Dendritic cell treated with granulocyte-macrophage colony-stimulating factor and Interleukin-4, amounts not matched to agents 40 ng/mL and 50 ng/mL, for 4 days (primary cell): ENCODE measurements around the gene GPR152.
A peak's percentile ranks its signal among the peaks of the same experiment; 100 is the strongest.
"Not testable (repeated sequence)": the region's sequence is repeated elsewhere in the genome, so short reads cannot be mapped to it uniquely, and the experiment has no call there.

Experiments used
- H3K27ac Mint-ChIP-seq: one replicate; pipeline ENCODE4 v1.8.0; 2022; ENCODE audit warnings: mild to moderate bottlenecking, mixed read lengths
- H3K27me3 Mint-ChIP-seq: one replicate; pipeline ENCODE4 v1.8.0; 2022; ENCODE audit warnings: mild to moderate bottlenecking, mixed read lengths
- H3K36me3 Mint-ChIP-seq: one replicate; pipeline ENCODE4 v1.8.0; 2022; ENCODE audit warnings: low read depth, mixed read lengths
- H3K4me1 Mint-ChIP-seq: one replicate; pipeline ENCODE4 v1.8.0; 2022; ENCODE audit warnings: low read depth, mixed read lengths
- H3K4me3 Mint-ChIP-seq: one replicate; pipeline ENCODE4 v1.8.0; 2022; ENCODE audit warnings: mild to moderate bottlenecking, moderate library complexity, mixed read lengths
- H3K9me3 Mint-ChIP-seq: one replicate; pipeline ENCODE4 v1.8.0; 2022; ENCODE audit warnings: mixed read lengths
- intact Hi-C: fragments of 100-400 bp; cut with micrococcal nuclease; formaldehyde crosslinking; loops from one replicate; pipeline ENCODE4 v1.15.0; 2022

Gene GPR152

DNA sequence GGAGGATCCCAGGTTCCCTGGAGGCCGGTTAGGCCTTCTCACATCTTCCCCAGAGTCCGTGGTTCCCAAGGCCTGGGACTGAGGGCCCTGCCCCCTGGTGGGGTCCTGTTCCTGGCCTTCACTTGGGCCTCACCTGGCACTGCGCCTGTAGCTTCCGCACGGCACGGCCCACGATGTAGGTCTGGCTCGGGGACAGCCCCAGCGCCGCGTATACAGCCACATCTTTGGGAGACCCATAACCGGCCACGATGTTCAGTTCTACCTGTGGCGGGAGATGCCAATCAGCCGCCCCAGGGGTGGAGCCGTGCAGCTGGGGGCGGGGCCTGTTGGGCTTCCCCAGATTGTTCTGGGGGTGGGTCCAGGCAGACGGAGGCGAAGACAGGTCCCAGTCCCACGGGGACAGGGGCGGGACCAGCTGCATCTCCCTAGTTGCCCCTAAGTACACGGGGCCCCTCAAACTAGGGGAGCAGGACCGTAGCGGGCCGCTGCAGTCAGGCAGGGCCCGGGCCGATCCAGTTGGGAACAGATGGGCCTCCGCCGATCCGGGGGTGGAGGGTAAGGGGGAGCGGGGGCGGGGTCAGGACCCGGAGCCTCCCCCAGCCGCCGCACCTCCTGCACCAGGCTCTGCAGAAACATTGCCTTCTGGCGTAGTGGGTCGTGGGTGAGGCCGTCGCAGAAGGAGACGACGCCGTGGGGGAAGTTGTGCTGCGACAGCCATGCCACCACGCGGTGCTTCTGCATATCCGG lies 40.4 kb upstream of the GPR152 start:
- H3K4me1 Mint-ChIP-seq: peaks cover 14% of the 10 kb centered on the region
- H3K9me3 Mint-ChIP-seq: no peaks in the 10 kb centered on the region
- intact Hi-C loops: no loop called here
- H3K36me3 Mint-ChIP-seq: peaks cover 100% of the 10 kb centered on the region
- no peak overlapping the region for H3K27ac Mint-ChIP-seq
- no peaks in the 10 kb centered on the region for H3K27me3 Mint-ChIP-seq
- no peak overlapping the region for H3K4me3 Mint-ChIP-seq

DNA sequence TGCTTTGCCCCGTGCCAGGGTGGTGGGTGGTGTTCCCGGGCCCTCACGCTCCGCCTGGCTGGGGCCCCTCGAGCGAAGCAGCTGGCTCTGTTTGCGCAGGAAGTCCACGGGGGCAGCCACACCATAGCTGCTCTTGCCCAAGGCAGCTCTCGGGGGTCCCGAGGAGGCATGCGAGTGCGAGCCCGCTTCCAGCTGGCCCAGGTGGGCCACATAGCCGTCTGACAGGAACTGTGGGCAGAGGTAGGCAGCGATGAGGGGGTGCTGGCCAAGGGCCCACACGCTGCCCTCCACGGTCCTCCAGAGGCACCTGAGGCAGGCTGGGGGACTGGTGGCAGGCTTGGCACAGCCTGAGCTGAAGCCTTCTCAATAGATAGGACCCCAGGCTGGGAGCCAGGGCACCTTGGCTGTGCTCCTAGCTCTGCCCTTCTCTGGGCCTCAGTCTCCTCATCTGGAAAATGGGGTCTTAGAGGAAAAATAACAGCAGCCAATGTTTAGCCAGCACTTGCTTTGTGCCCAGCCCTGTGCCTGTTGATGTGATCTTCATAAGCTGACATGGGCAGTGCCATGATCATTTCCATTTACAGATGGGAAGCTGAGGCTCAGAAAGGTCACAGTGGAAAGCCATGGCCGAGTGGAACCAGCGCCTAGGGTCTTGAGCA lies 39.7 kb upstream of the GPR152 start:
- Mint-ChIP-seq H3K27ac (no peak overlapping the region), H3K4me3 (no peak overlapping the region), H3K9me3 (no peaks in the 10 kb centered on the region), H3K4me1 (peaks cover 10% of the 10 kb centered on the region), H3K36me3 (peaks cover 100% of the 10 kb centered on the region), H3K27me3 (no peaks in the 10 kb centered on the region)
- intact Hi-C loops: no loop called here

DNA sequence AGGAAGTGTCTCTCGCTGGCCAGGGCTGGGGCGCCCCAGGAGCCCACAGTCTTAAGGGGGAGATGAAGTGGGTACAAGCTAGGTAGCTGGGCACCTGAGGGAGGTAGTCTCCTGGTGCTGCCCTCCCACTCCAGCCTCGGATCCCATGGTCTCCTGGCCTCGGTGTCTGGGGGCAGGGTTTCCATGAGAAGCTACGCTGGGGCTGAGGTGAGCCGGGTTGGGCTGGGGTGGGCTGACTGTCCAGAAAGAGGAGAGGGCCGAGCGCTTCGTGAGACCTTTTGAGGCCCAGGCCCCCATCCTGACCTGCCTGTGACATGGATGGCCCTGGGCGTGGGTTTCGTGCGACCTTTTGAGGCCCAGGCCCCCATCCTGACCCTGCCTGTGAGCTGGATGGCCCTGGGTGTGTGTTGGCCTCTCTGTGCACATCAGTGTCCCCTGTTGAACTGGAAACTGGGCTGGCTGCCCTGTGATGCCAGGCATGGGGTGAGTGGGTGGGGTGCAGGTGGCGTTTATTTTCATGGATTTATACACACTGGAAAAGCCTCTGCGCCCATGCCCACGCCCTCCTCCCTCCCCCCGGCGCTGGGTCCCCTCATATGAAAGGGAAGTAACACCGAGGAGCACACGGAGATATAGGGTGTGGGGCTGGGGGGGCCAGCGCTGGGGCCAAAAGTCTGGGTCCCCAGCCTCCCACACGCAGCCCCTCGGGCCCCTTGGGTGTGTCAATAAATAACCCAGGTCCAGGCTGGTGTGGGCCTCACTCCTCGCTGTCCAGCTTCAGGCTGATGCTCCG lies 38.9 kb upstream of the GPR152 start:
- Mint-ChIP-seq H3K27ac (no peak overlapping the region), H3K9me3 (no peaks in the 10 kb centered on the region), H3K4me3 (no peak overlapping the region), H3K4me1 (peaks cover 8% of the 10 kb centered on the region), H3K36me3 (peaks cover 100% of the 10 kb centered on the region), H3K27me3 (no peaks in the 10 kb centered on the region)
- intact Hi-C loops: no loop called here

DNA sequence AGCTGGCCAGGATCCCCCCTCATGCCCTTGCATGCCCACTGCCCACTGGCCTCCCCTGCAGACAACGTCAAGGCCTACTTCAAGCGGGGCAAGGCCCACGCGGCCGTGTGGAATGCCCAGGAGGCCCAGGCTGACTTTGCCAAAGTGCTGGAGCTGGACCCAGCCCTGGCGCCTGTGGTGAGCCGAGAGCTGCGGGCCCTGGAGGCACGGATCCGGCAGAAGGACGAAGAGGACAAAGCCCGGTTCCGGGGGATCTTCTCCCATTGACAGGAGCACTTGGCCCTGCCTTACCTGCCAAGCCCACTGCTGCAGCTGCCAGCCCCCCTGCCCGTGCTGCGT lies 38.2 kb upstream of the GPR152 start:
- intact Hi-C loops: no loop called here
- H3K27ac Mint-ChIP-seq: no peak overlapping the region
- no peaks in the 10 kb centered on the region for H3K9me3 Mint-ChIP-seq
- no peaks in the 10 kb centered on the region for H3K27me3 Mint-ChIP-seq
- peaks cover 16% of the 10 kb centered on the region for H3K4me1 Mint-ChIP-seq
- H3K36me3 Mint-ChIP-seq: peaks cover 100% of the 10 kb centered on the region
- no peak overlapping the region for H3K4me3 Mint-ChIP-seq

DNA sequence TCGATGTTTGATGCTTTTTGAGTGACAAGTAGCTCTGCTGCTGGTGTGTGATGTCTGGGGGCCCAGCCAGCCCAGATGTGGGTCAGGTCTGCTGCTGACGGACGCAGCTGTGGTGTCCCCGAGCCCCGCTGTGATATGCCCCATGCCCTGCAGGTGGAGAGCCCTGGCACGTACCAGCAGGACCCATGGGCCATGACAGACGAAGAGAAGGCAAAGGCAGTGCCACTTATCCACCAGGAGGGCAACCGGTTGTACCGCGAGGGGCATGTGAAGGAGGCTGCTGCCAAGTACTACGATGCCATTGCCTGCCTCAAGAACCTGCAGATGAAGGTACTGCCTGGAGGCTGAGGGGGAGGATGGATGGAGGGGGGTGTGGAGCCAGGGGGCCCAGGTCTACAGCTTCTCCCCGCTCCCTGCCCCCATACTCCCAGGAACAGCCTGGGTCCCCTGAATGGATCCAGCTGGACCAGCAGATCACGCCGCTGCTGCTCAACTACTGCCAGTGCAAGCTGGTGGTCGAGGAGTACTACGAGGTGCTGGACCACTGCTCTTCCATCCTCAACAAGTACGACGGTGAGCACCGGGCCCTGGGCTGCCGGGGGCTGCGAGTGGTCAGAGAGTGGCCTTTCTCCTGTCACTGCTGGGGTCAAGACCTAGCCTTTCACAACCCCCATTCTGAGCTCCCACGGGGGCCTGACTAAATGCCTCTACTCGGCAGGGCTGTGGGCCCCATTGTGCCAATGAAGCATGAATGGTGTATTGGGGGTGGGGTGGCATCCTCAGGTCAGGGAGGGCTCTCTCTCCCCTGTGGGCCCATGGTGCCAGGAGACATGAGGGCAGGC lies 37.6 kb upstream of the GPR152 start:
- Mint-ChIP-seq H3K9me3 (no peaks in the 10 kb centered on the region), H3K4me3 (no peak overlapping the region), H3K36me3 (peaks cover 95% of the 10 kb centered on the region), H3K4me1 (peaks cover 19% of the 10 kb centered on the region), H3K27ac (no peak overlapping the region), H3K27me3 (no peaks in the 10 kb centered on the region)
- intact Hi-C loops: no loop called here

DNA sequence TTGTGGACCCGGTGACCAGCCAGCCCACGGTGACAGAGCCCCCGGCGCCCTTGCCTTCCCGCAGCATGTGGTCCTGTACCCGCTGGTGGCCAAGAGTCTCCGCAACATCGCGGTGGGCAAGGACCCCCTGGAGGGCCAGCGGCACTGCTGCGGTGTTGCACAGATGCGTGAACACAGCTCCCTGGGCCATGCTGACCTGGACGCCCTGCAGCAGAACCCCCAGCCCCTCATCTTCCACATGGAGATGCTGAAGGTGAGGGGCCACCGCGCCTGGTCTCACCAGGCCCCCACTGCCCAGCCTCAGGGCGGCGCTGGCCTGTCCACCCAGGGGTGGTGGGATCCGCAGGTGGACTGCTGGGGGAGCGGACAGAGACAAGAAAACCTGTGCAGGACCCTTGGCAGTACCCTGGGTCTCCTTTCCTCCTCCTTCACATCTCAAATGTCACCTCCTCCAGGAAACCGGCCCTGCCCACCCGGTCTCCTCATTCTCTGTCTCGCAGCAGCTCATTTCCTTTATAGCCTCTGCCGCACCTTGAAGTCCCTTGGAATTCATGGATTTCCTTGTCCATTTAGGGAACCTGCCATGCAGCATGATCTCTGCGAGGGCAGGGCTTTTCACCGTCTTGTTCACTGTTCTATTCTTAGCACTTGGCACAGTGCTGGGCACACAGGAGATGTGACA lies 36.8 kb upstream of the GPR152 start:
- Mint-ChIP-seq H3K9me3 (no peaks in the 10 kb centered on the region), H3K27ac (peak overlapping the region; percentile 5), H3K4me1 (peaks cover 27% of the 10 kb centered on the region), H3K27me3 (no peaks in the 10 kb centered on the region), H3K4me3 (no peak overlapping the region), H3K36me3 (peaks cover 94% of the 10 kb centered on the region)
- intact Hi-C loops: no loop called here

DNA sequence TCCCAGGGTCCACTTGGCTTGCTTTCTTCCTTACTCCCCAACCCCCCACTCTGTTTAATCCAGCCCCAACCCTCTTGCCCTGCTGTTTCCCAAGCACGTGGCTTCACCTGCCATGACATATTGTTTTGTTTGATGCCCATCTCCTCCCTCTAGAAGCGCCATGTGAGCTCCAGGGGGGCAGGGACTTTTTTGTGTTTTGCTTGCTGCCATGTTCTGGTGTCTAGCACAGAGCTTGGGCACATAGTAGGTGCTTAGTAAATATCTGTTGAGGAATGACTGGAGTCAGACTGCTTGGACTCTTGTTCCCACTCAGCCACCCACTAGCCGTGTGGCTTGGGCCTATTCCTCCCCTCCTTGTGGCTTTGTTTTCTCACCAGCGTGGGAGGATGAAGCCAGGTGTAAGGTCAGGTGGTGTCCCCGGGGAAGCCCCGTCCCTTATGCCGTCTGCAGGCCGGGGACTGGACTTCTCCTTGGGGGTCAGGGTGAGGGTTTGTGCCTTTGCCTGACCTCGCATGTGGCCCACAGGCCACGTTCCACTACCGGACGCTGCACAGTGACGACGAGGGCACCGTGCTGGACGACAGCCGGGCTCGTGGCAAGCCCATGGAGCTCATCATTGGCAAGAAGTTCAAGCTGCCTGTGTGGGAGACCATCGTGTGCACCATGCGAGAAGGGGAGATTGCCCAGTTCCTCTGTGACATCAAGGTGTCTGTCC lies 34.1 kb upstream of the GPR152 start:
- Mint-ChIP-seq H3K4me3 (no peak overlapping the region), H3K27ac (peak overlapping the region; percentile 62), H3K27me3 (no peaks in the 10 kb centered on the region), H3K9me3 (no peaks in the 10 kb centered on the region), H3K36me3 (peaks cover 77% of the 10 kb centered on the region), H3K4me1 (peaks cover 48% of the 10 kb centered on the region)
- intact Hi-C loops: no loop called here

DNA sequence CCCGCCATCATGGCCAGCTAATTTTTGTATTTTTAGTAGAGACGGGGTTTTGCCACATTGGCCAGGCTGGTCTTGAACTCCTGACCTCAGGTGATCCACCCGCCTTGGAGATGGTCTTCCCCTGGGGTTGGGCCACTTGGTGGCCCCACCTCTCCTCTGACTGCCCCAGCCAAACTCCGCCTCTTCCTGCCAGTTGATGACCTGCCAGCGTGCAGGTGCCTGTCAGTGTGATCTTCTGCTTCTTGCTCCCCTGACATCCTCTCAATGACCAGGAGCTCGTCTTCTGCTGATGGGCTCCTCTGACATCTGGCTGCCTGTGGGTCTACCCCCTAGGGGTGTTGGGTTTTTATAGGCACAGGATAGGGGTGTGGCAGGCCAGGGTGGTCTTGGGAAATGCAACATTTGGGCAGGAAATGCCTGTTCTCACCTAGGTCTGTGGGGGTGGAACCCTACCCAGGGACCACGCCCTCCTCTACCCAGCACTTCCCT lies 33.4 kb upstream of the GPR152 start:
- H3K4me3 Mint-ChIP-seq: peak overlapping the region; percentile 33
- peaks cover 48% of the 10 kb centered on the region for H3K4me1 Mint-ChIP-seq
- H3K27me3 Mint-ChIP-seq, H3K9me3 Mint-ChIP-seq, intact Hi-C loops: not testable (repeated sequence)
- peak overlapping the region; percentile 62 for H3K27ac Mint-ChIP-seq
- peaks cover 70% of the 10 kb centered on the region for H3K36me3 Mint-ChIP-seq

DNA sequence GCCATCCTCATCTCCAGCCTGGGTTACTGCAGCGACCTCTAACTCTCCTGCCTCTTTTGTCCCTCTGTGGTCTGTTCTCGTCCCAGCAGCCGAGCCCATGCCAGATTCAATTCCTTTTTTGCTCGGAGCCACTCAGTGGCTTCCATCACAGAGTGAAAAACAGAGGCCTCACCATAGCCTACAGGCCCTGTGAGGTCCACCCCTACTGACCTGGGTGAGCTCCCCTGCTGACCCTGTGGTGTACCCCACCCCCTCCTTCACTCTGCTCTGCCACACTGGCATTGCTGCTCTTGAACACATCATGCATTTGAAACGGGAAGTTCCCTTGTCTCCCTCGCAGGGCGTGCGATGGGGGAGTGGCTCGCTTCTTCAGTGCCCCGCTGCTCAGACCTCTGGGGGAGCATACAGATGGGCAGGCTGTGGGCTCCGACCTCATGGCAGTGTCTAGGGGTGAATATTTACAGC lies 32.4 kb upstream of the GPR152 start:
- peaks cover 48% of the 10 kb centered on the region for H3K4me1 Mint-ChIP-seq

DNA sequence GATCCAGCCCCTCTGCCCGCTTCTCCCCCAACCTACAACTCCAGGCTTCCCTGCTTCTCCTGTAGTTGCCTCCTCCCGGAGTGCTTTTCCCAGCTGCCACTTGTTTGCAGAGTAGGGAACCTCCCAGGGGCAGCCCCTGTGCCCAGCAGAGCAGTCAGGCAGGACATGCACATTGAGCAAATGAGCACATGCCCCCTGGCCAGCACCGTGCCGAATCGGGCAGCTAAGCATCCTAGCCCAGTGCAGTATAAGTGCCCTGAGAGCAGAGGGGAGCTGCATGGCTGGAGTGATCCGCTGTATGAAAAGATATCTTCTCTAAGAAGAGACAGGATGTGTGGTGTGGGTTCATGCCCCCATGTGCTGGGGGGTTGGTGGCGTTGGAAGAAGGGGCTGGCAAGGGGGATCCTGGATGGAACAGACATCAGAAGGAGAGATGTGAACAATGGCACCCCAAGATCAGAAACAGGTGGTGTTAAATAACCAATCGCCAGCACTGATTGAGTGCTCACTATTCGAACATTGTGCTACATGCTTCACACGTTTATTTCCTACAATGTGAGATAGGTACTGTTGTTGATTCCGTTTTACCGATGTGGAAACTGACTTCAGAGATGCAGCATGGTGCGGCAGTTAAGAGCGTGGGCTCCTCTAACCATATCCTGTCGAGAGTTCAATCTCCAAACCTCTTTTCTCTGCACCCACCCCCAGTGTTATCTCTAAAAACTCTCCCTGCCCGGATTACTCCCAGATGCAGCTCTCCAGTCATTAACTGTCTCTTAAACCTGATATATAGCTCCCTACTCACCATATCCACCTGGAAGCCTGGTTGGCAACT lies 31.5 kb upstream of the GPR152 start:
- no peaks in the 10 kb centered on the region for H3K9me3 Mint-ChIP-seq
- peak overlapping the region; percentile 96 for H3K27ac Mint-ChIP-seq
- H3K4me1 Mint-ChIP-seq: peaks cover 48% of the 10 kb centered on the region
- H3K4me3 Mint-ChIP-seq: peak overlapping the region; percentile 91
- no peaks in the 10 kb centered on the region for H3K27me3 Mint-ChIP-seq
- peaks cover 52% of the 10 kb centered on the region for H3K36me3 Mint-ChIP-seq
- intact Hi-C loops: loop anchor here (1.0 to 2.0 kb wide), 3 partner anchors 15 to 41 kb away; partner anchors contain the start of genes CORO1B and TMEM134

More for the DNA sequence above, 32.4 kb upstream of the GPR152 start:
- Mint-ChIP-seq H3K36me3 (peaks cover 60% of the 10 kb centered on the region), H3K27ac (peak overlapping the region; percentile 89), H3K4me3 (peak overlapping the region; percentile 74), H3K9me3 (no peaks in the 10 kb centered on the region), H3K27me3 (no peaks in the 10 kb centered on the region)
- intact Hi-C loops: no loop called here

DNA sequence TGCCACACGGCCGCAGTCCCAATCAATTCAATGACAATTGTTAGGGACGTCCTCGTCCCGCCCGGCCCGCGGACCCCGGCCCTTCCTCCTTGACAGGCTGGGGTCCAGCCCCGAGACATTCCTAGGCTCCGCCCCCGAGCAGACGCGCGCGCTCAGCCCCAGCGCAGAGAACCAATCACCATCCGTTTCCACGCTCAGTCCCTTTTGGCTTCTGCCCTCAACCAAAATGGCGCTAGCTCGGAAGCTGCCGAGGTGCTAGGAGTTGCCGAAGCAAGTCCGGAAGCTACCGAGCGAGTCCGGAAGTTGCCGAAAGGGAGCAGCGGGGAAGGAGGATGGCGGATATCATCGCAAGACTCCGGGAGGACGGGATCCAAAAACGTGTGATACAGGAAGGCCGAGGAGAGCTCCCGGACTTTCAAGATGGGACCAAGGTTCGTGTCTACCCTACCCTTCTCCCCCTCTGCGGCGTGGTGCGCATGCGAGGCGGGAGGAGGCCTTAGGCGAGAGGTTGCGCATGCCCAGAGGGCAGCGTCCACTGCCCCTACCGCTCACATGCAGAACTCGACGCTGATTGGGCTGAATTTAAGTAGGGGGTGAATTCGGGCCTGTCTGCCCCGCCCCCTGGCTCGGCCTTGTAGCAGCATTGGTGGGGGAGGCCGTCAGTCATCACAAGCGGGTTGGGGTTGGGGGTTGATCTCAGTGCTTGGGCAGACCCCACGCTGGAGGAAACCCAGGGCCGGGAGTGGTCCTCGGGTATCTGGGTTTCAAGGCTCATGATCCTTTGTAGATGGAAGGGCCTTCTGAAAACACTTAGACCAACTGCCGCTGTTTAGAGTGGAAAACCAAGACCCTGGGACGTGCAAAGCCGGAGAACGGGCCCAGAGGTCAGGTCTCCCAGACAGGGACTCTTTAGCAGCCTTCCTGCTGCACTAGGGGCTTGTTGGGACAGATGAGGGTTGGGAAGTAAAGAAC lies 30.6 kb upstream of the GPR152 start, which contains the start of gene AIP:
AIP (plus strand) TSS at position 200 of the 972 bp plus-strand sequence; CDS start at position 333, 133 bp downstream.
- intact Hi-C loops: loop anchor here (1.0 to 2.0 kb wide), 3 partner anchors 14 to 40 kb away; partner anchors contain the start of genes CORO1B and TMEM134
- H3K27me3 Mint-ChIP-seq: peaks cover 3% of the 10 kb centered on the region
- peaks cover 47% of the 10 kb centered on the region for H3K4me1 Mint-ChIP-seq
- H3K27ac Mint-ChIP-seq: peak within 1 kb of the TSS; percentile 96
- H3K36me3 Mint-ChIP-seq: peaks cover 42% of the 10 kb centered on the region
- H3K4me3 Mint-ChIP-seq: peak within 1 kb of the TSS; percentile 91
- no peaks in the 10 kb centered on the region for H3K9me3 Mint-ChIP-seq
